GM19324 (cell line): ENCODE data around the gene CPNE4.

Experiments used
- ATAC-seq: cut with Tn5 transposase; IDR thresholded peaks from one replicate; pipeline ENCODE4 v1.9.1; 2021; ENCODE audit warnings: mild to moderate bottlenecking, moderate library complexity; ENCODE audit not compliant: unreplicated experiment, low FRiP score

Gene CPNE4

DNA sequence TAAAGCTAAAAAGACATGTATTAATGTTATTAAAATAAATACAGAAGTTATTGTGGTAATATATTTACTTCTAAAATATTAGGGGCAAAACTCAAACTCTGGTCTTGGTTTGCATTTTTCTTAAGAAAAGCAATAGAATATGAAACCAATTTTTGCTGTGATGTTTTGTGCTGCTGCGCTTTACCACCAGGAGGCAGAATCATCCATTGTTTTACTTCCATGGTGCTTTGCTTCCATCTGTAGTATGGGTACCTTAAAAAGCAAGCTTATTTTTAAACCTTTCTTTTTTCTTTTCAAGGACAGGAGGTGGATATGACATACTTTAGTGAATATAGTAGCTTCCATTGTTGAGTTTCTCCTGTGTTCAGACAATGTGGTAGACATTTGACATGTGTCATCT is 485.5 kb downstream of the CPNE4 start:
- no peak for ATAC-seq

- no peak for ATAC-seq
Measured at GRCh38 chr3:131547585-131547984, 487.2 kb downstream of the CPNE4 start.

- ATAC-seq = no peak
Measured at GRCh38 chr3:131546441-131546840, 488.4 kb downstream of the CPNE4 start.

GRCh38 chr3:131544557-131544956 is 490.3 kb downstream of the CPNE4 start:
- no peak for ATAC-seq

- ATAC-seq = no peak
Measured at GRCh38 chr3:131543714-131544113, 491.1 kb downstream of the CPNE4 start.

- ATAC-seq = no peak
Measured at GRCh38 chr3:131541288-131541687, 493.5 kb downstream of the CPNE4 start.

DNA sequence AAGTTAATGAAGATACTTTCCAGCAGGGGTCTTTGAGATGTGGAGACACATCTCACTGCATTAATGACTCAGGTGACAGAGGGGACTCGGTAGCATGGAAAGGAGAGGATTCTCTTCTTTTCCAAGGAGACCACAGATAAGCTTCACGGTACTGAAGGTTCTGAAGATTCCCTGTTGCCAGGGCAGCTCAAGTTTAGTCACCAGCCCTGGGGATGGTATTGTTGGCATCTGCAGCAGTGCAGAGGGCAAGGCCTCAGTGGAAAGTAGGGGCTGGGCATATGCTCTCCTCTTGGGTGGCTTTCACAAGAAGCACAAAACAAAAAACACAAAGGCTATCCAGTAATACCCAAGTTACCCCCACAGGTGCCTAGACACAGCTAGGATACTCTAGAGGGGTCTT is 494.0 kb downstream of the CPNE4 start:
- ATAC-seq = no peak

GRCh38 chr3:131540143-131540542 is 494.7 kb downstream of the CPNE4 start:
- no peak for ATAC-seq

GRCh38 chr3:131538968-131539367 is 495.8 kb downstream of the CPNE4 start:
- no peak for ATAC-seq

DNA sequence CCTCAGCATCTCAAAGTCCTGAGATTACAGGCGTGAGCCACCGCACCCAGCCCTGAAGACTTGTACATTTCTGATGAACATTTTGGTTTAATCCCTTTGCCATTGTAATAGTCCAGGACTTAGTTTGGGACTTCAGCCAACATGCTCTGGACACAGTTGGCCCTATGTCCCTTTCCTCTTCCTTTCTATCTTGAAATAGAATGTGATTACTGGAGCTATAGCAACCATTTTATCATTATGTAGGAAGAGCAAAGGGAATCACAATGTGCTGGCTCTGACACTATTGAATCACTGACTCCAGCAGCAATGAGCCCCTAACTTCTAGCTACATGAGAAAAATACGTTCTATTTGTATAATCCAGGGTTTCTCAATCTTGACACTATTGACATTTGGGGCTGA is 497.3 kb downstream of the CPNE4 start:
- ATAC-seq = no peak

- no peak for ATAC-seq
Measured at GRCh38 chr3:131535596-131535995, 499.2 kb downstream of the CPNE4 start.

- no peak for ATAC-seq
Measured at GRCh38 chr3:131535131-131535530, 499.7 kb downstream of the CPNE4 start.

- no peak for ATAC-seq
Measured at GRCh38 chr3:131532645-131533044, 502.2 kb downstream of the CPNE4 start.

GRCh38 chr3:131530843-131531242 is 504.0 kb downstream of the CPNE4 start:
- ATAC-seq = no peak

- ATAC-seq = no peak
Measured at GRCh38 chr3:131530388-131530787, 504.4 kb downstream of the CPNE4 start.

DNA sequence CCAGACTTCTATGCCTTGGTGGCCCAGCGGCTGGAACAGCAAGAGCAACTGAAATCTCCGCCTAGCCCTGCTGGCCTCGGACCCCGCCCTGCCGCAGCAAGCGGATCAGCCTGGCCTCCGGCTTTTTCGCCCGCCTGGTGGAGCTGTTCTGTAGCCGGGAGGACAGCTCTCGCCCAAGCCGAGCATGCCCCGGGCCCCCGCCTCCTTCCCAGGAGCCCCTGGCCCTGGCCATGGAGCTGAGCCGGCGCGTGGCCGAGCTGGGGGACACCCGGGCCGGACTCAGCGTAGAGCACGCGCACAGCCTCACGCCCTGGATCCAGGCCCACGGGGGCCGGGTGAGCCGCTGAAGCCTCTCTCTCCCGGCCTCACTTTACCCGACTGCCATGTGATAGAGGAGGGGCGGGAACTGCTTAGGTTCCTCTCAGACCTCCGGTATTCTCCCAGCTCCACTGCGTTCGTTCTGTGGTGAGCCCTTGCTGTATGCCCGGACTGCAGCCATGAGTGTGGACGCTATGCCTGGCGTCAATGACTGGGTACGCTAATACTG is 507.9 kb downstream of the CPNE4 start:
- ATAC-seq = no peak

- no peak for ATAC-seq
Measured at GRCh38 chr3:131518680-131519079, 516.1 kb downstream of the CPNE4 start.

GRCh38 chr3:131505421-131505820 is 529.4 kb downstream of the CPNE4 start:
- no peak for ATAC-seq

GRCh38 chr3:131503320-131503635 is 531.5 kb downstream of the CPNE4 start:
- no peak for ATAC-seq

- ATAC-seq = peak; percentile 96
Measured at GRCh38 chr3:131502530-131503319, 532.1 kb downstream of the CPNE4 start, which contains the start of gene MRPL3. MRPL3 (minus strand) TSS chr3:131502971; CDS start chr3:131502821, 150 bp downstream.

- no peak for ATAC-seq
Measured at GRCh38 chr3:131501949-131502348, 532.9 kb downstream of the CPNE4 start.

- no peak for ATAC-seq
Measured at GRCh38 chr3:131494706-131495105, 540.1 kb downstream of the CPNE4 start.
